ENCODE results near the gene CTSW.

GRCh38 chr11:65888163-65888814, 8.7 kb downstream of the CTSW start, which contains the start of gene FIBP:
- TF ChIP-seq YY1 (IDR thresholded peaks at IDR 0.05; ENCODE audit: insufficient read depth, insufficient read length) (peak; percentile 7), SUZ12 (IDR thresholded peaks at IDR 0.05; ENCODE audit: extremely low read depth, insufficient read depth, insufficient read length) (no peak), ZNF274 (IDR thresholded peaks at IDR 0.05; ENCODE audit: low read depth, low read length) (no peak)

Data from NT2/D1 (cell line).